22Rv1 (cell line): ENCODE data around the gene MAST4.

Experiments used
- CTCF ChIP-seq: fragments of 450-650 bp; IDR thresholded peaks from 2 replicates; pipeline ENCODE4 v1.5.1; 2017; ENCODE audit warnings: mild to moderate bottlenecking
- ZFX ChIP-seq: fragments of 450-650 bp; IDR thresholded peaks from 2 replicates; pipeline ENCODE4 v1.6.1; 2017; ENCODE audit warnings: antibody characterized with exemption, borderline replicate concordance

GRCh38 chr5:67196537-67197059 lies 600.4 kb downstream of the MAST4 start, which contains the start of gene CD180:
- no peak for TF ChIP-seq CTCF
- no peak for TF ChIP-seq ZFX
